ENCODE results near the gene CCSER1. TPM values are rescaled to one million over a fixed set of nuclear protein-coding genes. Genes with fewer than 3 reads are reported as not detected.

Gene CCSER1
- total and polyA plus RNA-seq, 2 of the 8 experiments (the other 6 are each of a cell fraction or from before 2014, with no cell fraction given), result 0.26 to 0.84 TPM

DNA sequence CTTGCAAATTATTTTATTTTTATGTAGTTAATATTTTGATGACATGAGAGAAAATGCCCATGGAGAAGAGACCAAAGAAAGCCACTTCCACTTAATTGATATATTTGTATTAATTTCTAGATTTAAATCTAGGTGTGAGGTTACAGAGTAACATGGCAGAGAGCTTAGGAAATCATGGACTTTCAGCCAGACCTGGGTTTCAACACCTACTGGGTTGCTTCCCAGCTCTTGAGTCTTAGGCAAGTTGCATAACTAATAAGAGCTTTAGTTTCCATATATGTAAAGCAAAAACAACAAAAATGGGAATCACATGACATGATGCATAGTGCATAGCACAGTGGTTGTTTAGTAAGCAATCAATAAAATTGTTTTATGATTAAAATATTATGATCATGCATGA is 413.3 kb downstream of the CCSER1 start (continued):
- TF ChIP-seq, protein P1, sequence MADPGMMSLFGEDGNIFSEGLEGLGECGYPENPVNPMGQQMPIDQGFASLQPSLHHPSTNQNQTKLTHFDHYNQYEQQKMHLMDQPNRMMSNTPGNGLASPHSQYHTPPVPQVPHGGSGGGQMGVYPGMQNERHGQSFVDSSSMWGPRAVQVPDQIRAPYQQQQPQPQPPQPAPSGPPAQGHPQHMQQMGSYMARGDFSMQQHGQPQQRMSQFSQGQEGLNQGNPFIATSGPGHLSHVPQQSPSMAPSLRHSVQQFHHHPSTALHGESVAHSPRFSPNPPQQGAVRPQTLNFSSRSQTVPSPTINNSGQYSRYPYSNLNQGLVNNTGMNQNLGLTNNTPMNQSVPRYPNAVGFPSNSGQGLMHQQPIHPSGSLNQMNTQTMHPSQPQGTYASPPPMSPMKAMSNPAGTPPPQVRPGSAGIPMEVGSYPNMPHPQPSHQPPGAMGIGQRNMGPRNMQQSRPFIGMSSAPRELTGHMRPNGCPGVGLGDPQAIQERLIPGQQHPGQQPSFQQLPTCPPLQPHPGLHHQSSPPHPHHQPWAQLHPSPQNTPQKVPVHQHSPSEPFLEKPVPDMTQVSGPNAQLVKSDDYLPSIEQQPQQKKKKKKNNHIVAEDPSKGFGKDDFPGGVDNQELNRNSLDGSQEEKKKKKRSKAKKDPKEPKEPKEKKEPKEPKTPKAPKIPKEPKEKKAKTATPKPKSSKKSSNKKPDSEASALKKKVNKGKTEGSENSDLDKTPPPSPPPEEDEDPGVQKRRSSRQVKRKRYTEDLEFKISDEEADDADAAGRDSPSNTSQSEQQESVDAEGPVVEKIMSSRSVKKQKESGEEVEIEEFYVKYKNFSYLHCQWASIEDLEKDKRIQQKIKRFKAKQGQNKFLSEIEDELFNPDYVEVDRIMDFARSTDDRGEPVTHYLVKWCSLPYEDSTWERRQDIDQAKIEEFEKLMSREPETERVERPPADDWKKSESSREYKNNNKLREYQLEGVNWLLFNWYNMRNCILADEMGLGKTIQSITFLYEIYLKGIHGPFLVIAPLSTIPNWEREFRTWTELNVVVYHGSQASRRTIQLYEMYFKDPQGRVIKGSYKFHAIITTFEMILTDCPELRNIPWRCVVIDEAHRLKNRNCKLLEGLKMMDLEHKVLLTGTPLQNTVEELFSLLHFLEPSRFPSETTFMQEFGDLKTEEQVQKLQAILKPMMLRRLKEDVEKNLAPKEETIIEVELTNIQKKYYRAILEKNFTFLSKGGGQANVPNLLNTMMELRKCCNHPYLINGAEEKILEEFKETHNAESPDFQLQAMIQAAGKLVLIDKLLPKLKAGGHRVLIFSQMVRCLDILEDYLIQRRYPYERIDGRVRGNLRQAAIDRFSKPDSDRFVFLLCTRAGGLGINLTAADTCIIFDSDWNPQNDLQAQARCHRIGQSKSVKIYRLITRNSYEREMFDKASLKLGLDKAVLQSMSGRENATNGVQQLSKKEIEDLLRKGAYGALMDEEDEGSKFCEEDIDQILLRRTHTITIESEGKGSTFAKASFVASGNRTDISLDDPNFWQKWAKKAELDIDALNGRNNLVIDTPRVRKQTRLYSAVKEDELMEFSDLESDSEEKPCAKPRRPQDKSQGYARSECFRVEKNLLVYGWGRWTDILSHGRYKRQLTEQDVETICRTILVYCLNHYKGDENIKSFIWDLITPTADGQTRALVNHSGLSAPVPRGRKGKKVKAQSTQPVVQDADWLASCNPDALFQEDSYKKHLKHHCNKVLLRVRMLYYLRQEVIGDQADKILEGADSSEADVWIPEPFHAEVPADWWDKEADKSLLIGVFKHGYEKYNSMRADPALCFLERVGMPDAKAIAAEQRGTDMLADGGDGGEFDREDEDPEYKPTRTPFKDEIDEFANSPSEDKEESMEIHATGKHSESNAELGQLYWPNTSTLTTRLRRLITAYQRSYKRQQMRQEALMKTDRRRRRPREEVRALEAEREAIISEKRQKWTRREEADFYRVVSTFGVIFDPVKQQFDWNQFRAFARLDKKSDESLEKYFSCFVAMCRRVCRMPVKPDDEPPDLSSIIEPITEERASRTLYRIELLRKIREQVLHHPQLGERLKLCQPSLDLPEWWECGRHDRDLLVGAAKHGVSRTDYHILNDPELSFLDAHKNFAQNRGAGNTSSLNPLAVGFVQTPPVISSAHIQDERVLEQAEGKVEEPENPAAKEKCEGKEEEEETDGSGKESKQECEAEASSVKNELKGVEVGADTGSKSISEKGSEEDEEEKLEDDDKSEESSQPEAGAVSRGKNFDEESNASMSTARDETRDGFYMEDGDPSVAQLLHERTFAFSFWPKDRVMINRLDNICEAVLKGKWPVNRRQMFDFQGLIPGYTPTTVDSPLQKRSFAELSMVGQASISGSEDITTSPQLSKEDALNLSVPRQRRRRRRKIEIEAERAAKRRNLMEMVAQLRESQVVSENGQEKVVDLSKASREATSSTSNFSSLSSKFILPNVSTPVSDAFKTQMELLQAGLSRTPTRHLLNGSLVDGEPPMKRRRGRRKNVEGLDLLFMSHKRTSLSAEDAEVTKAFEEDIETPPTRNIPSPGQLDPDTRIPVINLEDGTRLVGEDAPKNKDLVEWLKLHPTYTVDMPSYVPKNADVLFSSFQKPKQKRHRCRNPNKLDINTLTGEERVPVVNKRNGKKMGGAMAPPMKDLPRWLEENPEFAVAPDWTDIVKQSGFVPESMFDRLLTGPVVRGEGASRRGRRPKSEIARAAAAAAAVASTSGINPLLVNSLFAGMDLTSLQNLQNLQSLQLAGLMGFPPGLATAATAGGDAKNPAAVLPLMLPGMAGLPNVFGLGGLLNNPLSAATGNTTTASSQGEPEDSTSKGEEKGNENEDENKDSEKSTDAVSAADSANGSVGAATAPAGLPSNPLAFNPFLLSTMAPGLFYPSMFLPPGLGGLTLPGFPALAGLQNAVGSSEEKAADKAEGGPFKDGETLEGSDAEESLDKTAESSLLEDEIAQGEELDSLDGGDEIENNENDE (IDR thresholded peaks at IDR 0.05; ENCODE audit: insufficient replicate concordance, low read length), result no peak
- TF ChIP-seq BACH1 (IDR thresholded peaks at IDR 0.05; ENCODE audit: low read length) (no peak), RXRA (IDR thresholded peaks at IDR 0.05; ENCODE audit: insufficient read depth, low read depth, low read length) (no peak), SIRT6 (IDR thresholded peaks at IDR 0.05; ENCODE audit: low read length) (no peak), CREB1 (IDR thresholded peaks at IDR 0.05) (no peak), ATF3 (IDR thresholded peaks at IDR 0.05; ENCODE audit: insufficient read depth, low read depth, low read length) (no peak), GABPA (IDR thresholded peaks at IDR 0.05; ENCODE audit: borderline replicate concordance, insufficient read depth, low read length) (no peak), SAP30 (IDR thresholded peaks at IDR 0.05; ENCODE audit: insufficient read depth, insufficient replicate concordance, low read length) (no peak), HDAC6 (IDR thresholded peaks at IDR 0.05; ENCODE audit: low read depth, low read length) (no peak), KDM4A (IDR thresholded peaks at IDR 0.05; ENCODE audit: low read depth, low read length, severe bottlenecking) (no peak), GTF2F1 (IDR thresholded peaks at IDR 0.05; ENCODE audit: borderline replicate concordance, low read depth, low read length) (no peak), TEAD4 (IDR thresholded peaks at IDR 0.05; ENCODE audit: low read depth, low read length) (no peak)
